DND-41 (cell line): ENCODE results near the gene SEPTIN3.

Experiments
- CTCF ChIP-seq: IDR thresholded peaks from 2 replicates; pipeline ENCODE4 v1.5.1; 2012; ENCODE audit warnings: borderline replicate concordance, low read length, moderate library complexity, mild to moderate bottlenecking; ENCODE audit not compliant: poor library complexity, severe bottlenecking; ENCODE audit errors: extremely low read depth
- EZH2 ChIP-seq: IDR thresholded peaks from 3 replicates; pipeline ENCODE4 v1.6.1; 2012; ENCODE audit warnings: borderline replicate concordance, low read depth, mild to moderate bottlenecking, moderate library complexity, low read length, inconsistent platforms; ENCODE audit not compliant: severe bottlenecking

- TF ChIP-seq CTCF, result no peak
- TF ChIP-seq EZH2, result no peak
Measured at GRCh38 chr22:41957941-41958556, 11.2 kb upstream of the SEPTIN3 start.
